Spleen (tissue), 11 donors: ENCODE data around the gene JOSD1. TPM values are rescaled to one million over a fixed set of nuclear protein-coding genes. Genes with fewer than 3 reads are reported as not detected.

ENCODE experiments used
- DNase-seq: peaks from one replicate; pipeline ENCODE4 v3.0.0-alpha.2; 2020
- H3K27ac ChIP-seq, 8 donors: fragments of 200-600 bp; sonication (generic) in 7 of 8; 1 replicate in 4 of 8; 2 replicates in 4 of 8; pipeline versions ENCODE4 v1.5.0 to v1.8.0; 2016 to 2021; ENCODE audit warnings: inconsistent platforms in 4 of 8, mild to moderate bottlenecking in 4 of 8, moderate library complexity in 1 of 8
- H3K27me3 ChIP-seq, 7 donors: fragments of 200-600 bp; sonication (generic) in 6 of 7; replicated peaks in 1 of 7; 1 replicate in 4 of 7; 2 replicates in 3 of 7; pipeline versions ENCODE4 v1.5.0 to v1.8.0; 2016 to 2021; ENCODE audit warnings: inconsistent platforms in 3 of 7, mild to moderate bottlenecking in 1 of 7
- H3K36me3 ChIP-seq, 6 donors: fragments of 200-600 bp; sonication (generic) in 5 of 6; 1 replicate in 4 of 6; 2 replicates in 2 of 6; pipeline versions ENCODE4 v1.5.0 to v1.8.0; 2016 to 2021; ENCODE audit warnings: inconsistent platforms in 2 of 6
- H3K4me1 ChIP-seq, 6 donors: fragments of 200-600 bp; sonication (generic) in 5 of 6; 1 replicate in 3 of 6; 2 replicates in 3 of 6; pipeline versions ENCODE4 v1.5.0 to v1.8.0; 2016 to 2021; ENCODE audit warnings: inconsistent platforms in 3 of 6
- H3K4me3 ChIP-seq, 8 donors: fragments of 200-600 bp; sonication (generic) in 7 of 8; 1 replicate in 4 of 8; 2 replicates in 4 of 8; pipeline versions ENCODE4 v1.5.0 to v1.8.0; 2016 to 2021; ENCODE audit warnings: inconsistent platforms in 4 of 8, mild to moderate bottlenecking in 4 of 8, moderate library complexity in 2 of 8
- H3K9me3 ChIP-seq, 8 donors: fragments of 200-600 bp; sonication (generic) in 7 of 8; 1 replicate in 4 of 8; 2 replicates in 4 of 8; pipeline versions ENCODE4 v1.5.0 to v1.8.0; 2016 to 2021; ENCODE audit warnings: inconsistent platforms in 4 of 8
- CTCF ChIP-seq, 11 experiments: fragments of 200-600 bp in 7 of 11; fragments of 450-650 bp in 4 of 11; sonication (generic) in 4 of 11; IDR thresholded peaks in 8 of 11; conservative IDR thresholded peaks in 3 of 11; 1 replicate in 7 of 11; 2 replicates in 4 of 11; pipeline versions ENCODE4 v1.4.0 to v1.8.0; 2016 to 2021; ENCODE audit warnings: antibody characterized with exemption in 11 of 11, inconsistent platforms in 4 of 11, mild to moderate bottlenecking in 1 of 11
- POLR2A ChIP-seq, 3 donors: fragments of 450-650 bp; IDR thresholded peaks; one replicate each; pipeline ENCODE4 v1.5.1; 2017; ENCODE audit warnings: antibody characterized with exemption in 3 of 3, mild to moderate bottlenecking in 1 of 3
- POLR2AphosphoS5 ChIP-seq, 3 donors: sonication (generic); formaldehyde crosslinking; IDR thresholded peaks; one replicate each; pipeline ENCODE4 v1.5.1; 2017; ENCODE audit warnings: antibody characterized with exemption in 3 of 3
- WGBS, 5 donors: extraction: QIAGEN DNeasy Blood & Tissue Kit in 3 of 5; methylation state at CpG; one replicate each; pipeline versions ENCODE4 v1.1.5 to v1.1.7; 2013 to 2018; 5-methylcytosine and 5-hydroxymethylcytosine counted together
- intact Hi-C: fragments of 100-400 bp; cut with DNase I; formaldehyde crosslinking; loops from one replicate; pipeline ENCODE4 v1.15.0; 2023; ENCODE audit warnings: low total_unique reads
- polyA plus RNA-seq, 3 donors: library from polyadenylated mRNA; stranded (reverse); fragments of 200-250 nt; gene quantifications; one replicate each; pipeline ENCODE4 v1.2.1, GENCODE V29; 2013
- total RNA-seq, 7 donors: library from RNA; depleted of rRNA in 3 of 7; stranded (reverse); fragments of >200 nt in 3 of 7; fragmentation: NEBNext Ultra II Directional in 4 of 7; extraction: Animal tissue kit (Norgen Biotek cat#: 25700) in 4 of 7; gene quantifications; one replicate each; pipeline versions ENCODE4 v1.1.0 to v1.2.1, GENCODE V29; 2016 to 2021
- donor health status: healthy with polysubstance abuse.
- donor health status: DM: no; HTN: no; CAD: no; lungs with moderate emphysema.
- donor health status: DM: no; HTN: no; CAD: no.
- donor health status: Bipolar disorder and iron deficiency.
- donor health status: healthy.
- donor health status: DM: no; HTN: no; CAD: no.
- donor health status: DM: yes; HTN: yes; CAD: no.

JOSD1 gene
- total and polyA plus RNA-seq, 10 donors = 10.1 to 54.2 (median 33.2) TPM

- H3K36me3 ChIP-seq = peaks cover 3 to 100% (median 97%) of the 10 kb centered on the region in 6 donors
- peaks cover 0 to 34% (median 4%) of the 10 kb centered on the region in 6 donors for H3K4me1 ChIP-seq
- WGBS, 5 donors = 91 to 98% (median 94%) methylated on average over 9 to 15 of the region's 15 CpGs
- no peak overlapping the region for H3K4me3 ChIP-seq
- DNase-seq = peak; percentile 58
- peak; percentile 19 to 66 (median 31) for TF ChIP-seq POLR2AphosphoS5 (IDR thresholded peaks at IDR 0.05)
- TF ChIP-seq CTCF (IDR thresholded peaks at IDR 0.05 in 8 of 11, conservative IDR thresholded peaks at IDR 0.05 in 3 of 11) = no peak
- H3K27ac ChIP-seq = peak overlapping the region in 1 of 8 donors; percentile 44
- no peaks in the 10 kb centered on the region for H3K9me3 ChIP-seq
- no peaks in the 10 kb centered on the region for H3K27me3 ChIP-seq
- intact Hi-C loops = no loop called here
Measured at GRCh38 chr22:38727530-38728451, 27.0 kb upstream of the JOSD1 start.

GRCh38 chr22:38727123-38727522, 26.4 kb upstream of the JOSD1 start:
- Histone ChIP-seq H3K36me3 (peaks cover 3 to 100% (median 98%) of the 10 kb centered on the region in 6 donors), H3K27ac (no peak overlapping the region), H3K9me3 (no peaks in the 10 kb centered on the region), H3K27me3 (no peaks in the 10 kb centered on the region), H3K4me1 (peaks cover 0 to 27% (median 3%) of the 10 kb centered on the region in 6 donors), H3K4me3 (no peak overlapping the region)
- peak; percentile 51 for DNase-seq
- TF ChIP-seq CTCF (IDR thresholded peaks at IDR 0.05 in 8 of 11, conservative IDR thresholded peaks at IDR 0.05 in 3 of 11) (no peak), POLR2A (IDR thresholded peaks at IDR 0.05) (no peak), POLR2AphosphoS5 (IDR thresholded peaks at IDR 0.05) (no peak)
- intact Hi-C loops = no loop called here
- 92 to 97% (median 95%) methylated on average over 12 of the region's 12 CpGs for WGBS, 5 donors

GRCh38 chr22:38725900-38726655, 25.3 kb upstream of the JOSD1 start:
- peak; percentile 53 for DNase-seq
- intact Hi-C loops = no loop called here
- 88 to 96% (median 91%) methylated on average over 16 to 18 of the region's 18 CpGs for WGBS, 5 donors

GRCh38 chr22:38724926-38725571, 24.3 kb upstream of the JOSD1 start:
- Histone ChIP-seq H3K27ac (peak overlapping the region in 1 of 8 donors; percentile 7), H3K9me3 (no peaks in the 10 kb centered on the region), H3K4me3 (no peak overlapping the region), H3K36me3 (peaks cover 3 to 100% (median 94%) of the 10 kb centered on the region in 6 donors), H3K4me1 (peaks cover 0 to 18% (median 3%) of the 10 kb centered on the region in 6 donors), H3K27me3 (no peaks in the 10 kb centered on the region)
- intact Hi-C loops = no loop called here
- TF ChIP-seq CTCF (IDR thresholded peaks at IDR 0.05 in 8 of 11, conservative IDR thresholded peaks at IDR 0.05 in 3 of 11) (peak in 7 of 11 experiments; percentile 24 to 65 (median 42)), POLR2A (IDR thresholded peaks at IDR 0.05) (no peak)
- DNase-seq = peak; percentile 58
- WGBS, 5 donors = 73 to 94% (median 80%) methylated on average over 3 of the region's 3 CpGs

More at GRCh38 chr22:38725900-38726655, 25.3 kb upstream of the JOSD1 start:
- H3K4me3 ChIP-seq = no peak overlapping the region
- peaks cover 3 to 100% (median 93%) of the 10 kb centered on the region in 6 donors for H3K36me3 ChIP-seq
- H3K27me3 ChIP-seq = no peaks in the 10 kb centered on the region
- peak in 1 of 3 donors; percentile 20 for TF ChIP-seq POLR2AphosphoS5 (IDR thresholded peaks at IDR 0.05)
- no peak for TF ChIP-seq POLR2A (IDR thresholded peaks at IDR 0.05)
- H3K27ac ChIP-seq = no peak overlapping the region
- H3K4me1 ChIP-seq = peaks cover 0 to 18% (median 3%) of the 10 kb centered on the region in 6 donors
- H3K9me3 ChIP-seq = no peaks in the 10 kb centered on the region
